ENCODE measurements around the gene CCDC14. TPM values are rescaled to one million over a fixed set of nuclear protein-coding genes. Genes with fewer than 3 reads are reported as not detected.

Gene CCDC14
- total RNA-seq, 4 donors from 2014 or later: 12.3 to 98.4 (median 63.0) TPM

- Histone ChIP-seq H3K27ac (no peak overlapping the region), H3K27me3 (no peaks in the 10 kb centered on the region), H3K4me3 (no peak overlapping the region), H3K36me3 (no peaks in the 10 kb centered on the region), H3K9me3 (no peaks in the 10 kb centered on the region), H3K4me1 (no peaks in the 10 kb centered on the region)
- no peak for DNase-seq
- intact Hi-C loops (cut with DNase I; ENCODE audit: low total_unique reads): no loop called here
- TF ChIP-seq POLR2A (IDR thresholded peaks at IDR 0.05): no peak
- no peak for TF ChIP-seq CTCF (IDR thresholded peaks at IDR 0.05)
Measured at GRCh38 chr3:123926396-123926795, 34.6 kb downstream of the CCDC14 start.

- intact Hi-C loops (cut with DNase I; ENCODE audit: low total_unique reads): no loop called here
- Histone ChIP-seq H3K9me3 (peaks cover 0 to 11% of the 10 kb centered on the region in 2 donors), H3K36me3 (no peaks in the 10 kb centered on the region), H3K27ac (no peak overlapping the region), H3K4me3 (no peak overlapping the region), H3K4me1 (no peaks in the 10 kb centered on the region), H3K27me3 (no peaks in the 10 kb centered on the region)
- no peak for DNase-seq
- TF ChIP-seq POLR2A (IDR thresholded peaks at IDR 0.05): no peak
- no peak for TF ChIP-seq CTCF (IDR thresholded peaks at IDR 0.05)
Measured at GRCh38 chr3:123920868-123921267, 40.2 kb downstream of the CCDC14 start.

GRCh38 chr3:123920383-123920782 lies 40.6 kb downstream of the CCDC14 start:
- H3K9me3 ChIP-seq: peaks cover 0 to 11% of the 10 kb centered on the region in 2 donors
- no peak for TF ChIP-seq POLR2A (IDR thresholded peaks at IDR 0.05)
- no peak for TF ChIP-seq CTCF (IDR thresholded peaks at IDR 0.05)
- DNase-seq: no peak
- no peaks in the 10 kb centered on the region for H3K4me1 ChIP-seq
- no peaks in the 10 kb centered on the region for H3K27me3 ChIP-seq
- H3K27ac ChIP-seq: no peak overlapping the region
- no peak overlapping the region for H3K4me3 ChIP-seq
- no peaks in the 10 kb centered on the region for H3K36me3 ChIP-seq
- intact Hi-C loops (cut with DNase I; ENCODE audit: low total_unique reads): no loop called here

- no peak for TF ChIP-seq POLR2A (IDR thresholded peaks at IDR 0.05)
- TF ChIP-seq CTCF (IDR thresholded peaks at IDR 0.05): no peak
Measured at GRCh38 chr3:123919353-123919752, 41.7 kb downstream of the CCDC14 start.

GRCh38 chr3:123914829-123915228 lies 46.2 kb downstream of the CCDC14 start:
- Histone ChIP-seq H3K4me1 (no peaks in the 10 kb centered on the region), H3K27me3 (no peaks in the 10 kb centered on the region), H3K27ac (no peak overlapping the region), H3K9me3 (no peaks in the 10 kb centered on the region), H3K36me3 (no peaks in the 10 kb centered on the region), H3K4me3 (no peak overlapping the region)
- TF ChIP-seq POLR2A (IDR thresholded peaks at IDR 0.05) (no peak), CTCF (IDR thresholded peaks at IDR 0.05) (no peak)
- no peak for DNase-seq
- intact Hi-C loops (cut with DNase I; ENCODE audit: low total_unique reads): no loop called here

More at GRCh38 chr3:123919353-123919752, 41.7 kb downstream of the CCDC14 start:
- H3K36me3 ChIP-seq: no peaks in the 10 kb centered on the region
- H3K27ac ChIP-seq: no peak overlapping the region
- no peak overlapping the region for H3K4me3 ChIP-seq
- peaks cover 0 to 11% of the 10 kb centered on the region in 2 donors for H3K9me3 ChIP-seq
- DNase-seq: no peak
- no peaks in the 10 kb centered on the region for H3K4me1 ChIP-seq
- intact Hi-C loops (cut with DNase I; ENCODE audit: low total_unique reads): no loop called here
- no peaks in the 10 kb centered on the region for H3K27me3 ChIP-seq
